ENCODE measurements around the gene ACTR6.
"Not testable (repeated sequence)": the region's sequence is repeated elsewhere in the genome, so short reads cannot be mapped to it uniquely, and the experiment has no call there.

Gene ACTR6

GRCh38 chr12:100200463-100201181, at the start of gene ACTR6:
Gene ACTR6, plus strand, starts transcription at chr12:100200815. Its CDS starts 37 bp downstream, at chr12:100200852.
- DNase-seq (ENCODE audit: low read depth): peak; percentile 94

DNA sequence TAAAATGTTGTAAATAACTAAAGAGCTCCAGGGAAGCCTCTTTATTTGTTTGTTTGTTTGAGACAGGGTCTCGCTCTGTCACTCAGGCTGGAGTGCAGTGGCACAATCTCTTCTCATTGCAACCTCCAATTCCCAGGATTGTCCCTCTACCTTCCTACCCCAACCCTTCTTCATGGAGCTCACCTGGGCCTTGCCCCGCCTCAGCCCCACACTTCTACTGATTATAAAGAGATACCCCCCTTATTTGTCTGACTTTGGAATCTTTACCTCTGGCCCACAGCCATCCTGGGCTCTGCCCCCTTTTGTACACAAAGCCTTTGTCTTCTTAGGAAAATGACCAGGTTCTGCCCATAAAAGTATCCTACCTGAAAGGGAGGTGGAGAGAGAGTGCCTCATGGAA, 48.8 kb upstream of the ACTR6 start:
- DNase-seq (ENCODE audit: low read depth): no peak

DNA sequence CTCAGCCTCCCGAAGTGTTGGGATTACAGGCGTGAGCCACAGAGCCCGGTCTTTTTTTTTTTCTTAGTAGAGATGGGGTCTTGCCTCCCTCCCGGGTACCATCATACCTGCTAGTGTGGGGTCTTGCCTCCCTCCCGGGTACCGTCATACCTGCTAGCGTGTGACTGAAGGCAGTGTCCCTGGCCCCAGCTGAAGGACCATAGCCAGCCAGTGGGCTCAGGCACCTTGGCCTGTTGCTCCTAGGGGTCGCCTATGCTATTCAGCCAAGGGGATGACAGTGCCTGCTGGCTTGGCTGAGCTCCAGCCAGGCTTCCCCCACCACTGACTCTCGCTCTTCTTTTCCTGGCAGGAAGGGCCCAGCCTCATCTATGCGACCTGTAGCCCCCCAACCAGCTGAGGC, 47.5 kb upstream of the ACTR6 start:
- no peak for DNase-seq (ENCODE audit: low read depth)

GRCh38 chr12:100154474-100155247, 46.0 kb upstream of the ACTR6 start:
- DNase-seq (ENCODE audit: low read depth): peak; percentile 67

- DNase-seq (ENCODE audit: low read depth): no peak
Measured at GRCh38 chr12:100156731-100157426, 43.7 kb upstream of the ACTR6 start.

- DNase-seq (ENCODE audit: low read depth): no peak
Measured at GRCh38 chr12:100157427-100157821, 43.2 kb upstream of the ACTR6 start.

DNA sequence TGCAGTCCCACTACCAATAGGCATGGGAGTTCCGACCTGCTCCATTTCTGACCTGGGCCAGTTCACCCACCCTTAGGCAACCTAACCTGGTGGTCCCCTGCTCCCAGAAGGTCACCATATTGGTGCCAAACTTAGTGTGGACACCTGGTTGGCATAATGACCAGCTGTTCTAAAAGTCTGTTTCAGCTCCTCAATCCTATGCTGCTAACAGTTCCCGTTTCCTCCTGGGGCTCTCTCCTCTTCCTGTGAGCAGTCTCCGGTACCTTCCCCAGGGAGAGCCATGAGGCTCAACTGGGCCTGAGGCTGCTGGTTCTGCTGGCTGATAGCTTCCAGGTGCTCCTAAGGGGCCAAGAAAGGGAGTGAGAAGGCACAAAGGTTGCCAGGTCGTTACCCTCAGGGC, 42.1 kb upstream of the ACTR6 start:
- no peak for DNase-seq (ENCODE audit: low read depth)

GRCh38 chr12:100159391-100160104, 41.1 kb upstream of the ACTR6 start:
- DNase-seq (ENCODE audit: low read depth): no peak

GRCh38 chr12:100163416-100164152, 37.0 kb upstream of the ACTR6 start:
- DNase-seq (ENCODE audit: low read depth): peak; percentile 60

GRCh38 chr12:100164153-100164704, 36.4 kb upstream of the ACTR6 start:
- DNase-seq (ENCODE audit: low read depth): no peak

DNA sequence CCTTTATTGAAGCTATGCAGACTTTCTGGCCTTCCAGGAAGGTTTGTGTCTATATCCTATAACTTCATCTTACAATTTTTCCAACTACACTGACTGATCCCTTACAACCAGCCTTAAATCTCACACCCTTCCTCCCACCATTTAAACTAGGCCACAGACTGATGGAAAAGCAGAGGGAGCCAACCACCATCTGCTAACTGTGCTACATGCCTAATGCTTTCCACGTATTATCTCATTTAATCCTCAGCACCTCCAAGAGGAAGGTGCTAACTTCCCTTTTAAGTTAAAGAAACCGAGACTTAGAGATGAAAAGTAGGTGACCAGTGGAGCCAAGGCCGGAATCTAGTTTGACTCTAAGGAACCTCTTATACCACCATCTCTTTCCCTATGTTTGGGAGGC, 35.3 kb upstream of the ACTR6 start:
- DNase-seq (ENCODE audit: low read depth): no peak

GRCh38 chr12:100166232-100166631, 34.4 kb upstream of the ACTR6 start:
- no peak for DNase-seq (ENCODE audit: low read depth)

- DNase-seq (ENCODE audit: low read depth): no peak
Measured at GRCh38 chr12:100168562-100168961, 32.1 kb upstream of the ACTR6 start.

- no peak for DNase-seq (ENCODE audit: low read depth)
Measured at GRCh38 chr12:100169345-100169744, 31.3 kb upstream of the ACTR6 start.

DNA sequence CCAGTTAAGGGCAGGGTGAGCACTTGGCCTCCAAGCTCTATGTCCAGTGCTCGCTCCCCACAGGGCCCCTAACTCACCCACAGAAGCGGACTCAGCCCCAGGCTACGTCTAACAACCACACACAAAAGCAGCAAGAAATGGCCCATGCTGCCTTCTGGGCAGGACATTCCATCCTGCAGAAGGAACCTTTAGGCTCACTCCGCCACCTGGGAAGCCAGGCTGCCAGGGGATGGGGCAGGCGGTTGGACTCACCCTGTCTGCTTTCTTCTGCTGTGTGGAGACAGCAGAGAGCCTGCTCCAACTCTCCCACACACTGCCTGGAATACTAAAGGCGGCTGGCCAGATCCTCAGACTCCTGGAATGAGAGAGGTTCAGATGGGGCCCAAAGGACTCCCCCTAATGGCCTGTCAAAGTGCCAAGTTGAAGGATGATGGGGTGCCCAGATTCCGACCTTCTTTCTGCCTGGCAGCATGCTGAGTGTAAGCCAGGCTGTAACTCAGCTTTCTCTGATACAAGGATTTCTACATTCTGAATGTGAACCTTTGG, 30.2 kb upstream of the ACTR6 start:
- DNase-seq (ENCODE audit: low read depth): no peak

- no peak for DNase-seq (ENCODE audit: low read depth)
Measured at GRCh38 chr12:100171248-100171647, 29.4 kb upstream of the ACTR6 start.

GRCh38 chr12:100173111-100173510, 27.5 kb upstream of the ACTR6 start:
- DNase-seq (ENCODE audit: low read depth): no peak

DNA sequence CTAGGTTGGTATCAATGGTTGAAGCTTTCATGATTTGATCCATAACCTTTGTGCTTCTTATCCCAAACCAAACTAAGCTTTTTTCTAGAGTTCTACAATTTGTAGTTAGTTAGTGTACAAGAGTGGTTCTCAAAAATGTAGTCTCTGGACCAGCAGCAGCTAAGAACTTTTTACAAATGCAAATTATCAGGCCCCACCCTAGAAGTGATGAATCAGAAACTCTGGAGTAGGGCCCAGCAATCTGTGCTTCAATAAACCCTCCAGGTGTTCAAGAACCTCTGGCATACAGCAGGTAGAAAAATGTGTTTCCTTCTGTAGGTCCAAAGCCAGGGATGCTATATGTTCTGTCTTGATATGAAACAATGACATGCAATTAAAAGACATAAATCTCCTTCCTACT, 26.1 kb upstream of the ACTR6 start:
- DNase-seq (ENCODE audit: low read depth): no peak

DNA sequence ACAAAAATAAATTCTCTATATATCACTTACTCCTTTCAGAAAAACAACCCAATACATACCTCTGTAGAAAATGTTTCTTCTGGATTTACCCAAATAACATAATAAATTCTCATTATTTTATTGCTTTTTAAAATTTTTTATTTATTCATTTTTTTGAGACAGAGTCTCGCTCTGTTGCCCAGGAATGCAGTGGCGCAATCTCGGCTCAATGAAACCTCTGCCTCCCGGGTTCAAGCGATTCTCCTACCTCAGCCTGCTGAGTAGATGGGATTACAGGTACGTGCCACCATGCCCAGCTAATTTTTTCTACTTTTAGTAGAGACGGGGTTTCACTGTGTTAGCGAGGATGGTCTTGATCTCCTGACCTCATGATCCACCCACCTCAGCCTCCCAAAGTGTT, 24.1 kb upstream of the ACTR6 start:
- DNase-seq (ENCODE audit: low read depth): not testable (repeated sequence)

- DNase-seq (ENCODE audit: low read depth): no peak
Measured at GRCh38 chr12:100179252-100179651, 21.4 kb upstream of the ACTR6 start.

- DNase-seq (ENCODE audit: low read depth): no peak
Measured at GRCh38 chr12:100184549-100185145, 16.0 kb upstream of the ACTR6 start.
